Mucosa of gallbladder (tissue), 1 donor: ENCODE measurements around the gene TSPAN5. TPM values are rescaled to one million over a fixed set of nuclear protein-coding genes. Genes with fewer than 3 reads are reported as not detected.

Experiments
- DNase-seq: peaks from one replicate; pipeline ENCODE4 v3.0.0-alpha.2; 2020; ENCODE audit warnings: low spot score
- total RNA-seq: library from RNA; stranded (reverse); gene quantifications from one replicate; pipeline ENCODE4 v1.2.1, GENCODE V29; 2021
- donor health status: DM: no; HTN: no; CAD: no.

The TSPAN5 gene
- total RNA-seq, 1 donor from 2014 or later = 3.2 TPM

- no peak for DNase-seq
Measured at GRCh38 chr4:98673288-98673644, 14.9 kb upstream of the TSPAN5 start.

DNA sequence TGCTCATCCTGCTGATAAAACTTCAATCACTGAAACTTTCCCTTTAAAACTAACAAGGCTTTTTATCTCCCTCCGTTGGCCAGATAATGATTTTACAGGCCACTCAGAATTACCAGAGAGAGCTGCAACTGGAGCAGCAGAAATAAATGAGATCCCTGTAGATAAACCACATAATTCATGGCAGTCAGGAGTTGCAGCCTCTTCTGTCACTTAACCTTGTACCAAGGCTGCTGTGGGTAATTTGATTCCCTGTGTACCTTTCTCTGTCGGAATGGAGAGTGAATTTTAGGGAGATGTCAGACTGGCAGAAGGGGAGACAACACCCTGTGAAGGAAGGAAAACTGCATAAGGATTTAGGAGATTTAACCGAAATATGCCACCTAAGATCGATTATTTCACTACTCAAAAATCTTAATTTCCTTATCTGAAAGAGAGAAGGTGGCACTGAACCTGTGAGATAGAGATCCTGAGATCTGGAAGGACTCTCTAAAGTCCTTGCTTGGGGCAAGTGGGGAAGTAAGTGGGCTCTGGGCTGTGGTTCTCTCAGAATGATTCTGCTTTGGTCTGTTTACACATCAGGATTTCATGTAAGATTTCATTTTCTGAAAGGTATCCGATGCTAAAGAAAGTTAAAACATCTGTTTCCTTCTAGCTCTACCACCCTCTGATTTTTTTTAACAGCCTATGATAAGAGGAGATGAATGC lies 14.3 kb upstream of the TSPAN5 start:
- no peak for DNase-seq

- DNase-seq = no peak
Measured at GRCh38 chr4:98671131-98671530, 12.7 kb upstream of the TSPAN5 start.

DNA sequence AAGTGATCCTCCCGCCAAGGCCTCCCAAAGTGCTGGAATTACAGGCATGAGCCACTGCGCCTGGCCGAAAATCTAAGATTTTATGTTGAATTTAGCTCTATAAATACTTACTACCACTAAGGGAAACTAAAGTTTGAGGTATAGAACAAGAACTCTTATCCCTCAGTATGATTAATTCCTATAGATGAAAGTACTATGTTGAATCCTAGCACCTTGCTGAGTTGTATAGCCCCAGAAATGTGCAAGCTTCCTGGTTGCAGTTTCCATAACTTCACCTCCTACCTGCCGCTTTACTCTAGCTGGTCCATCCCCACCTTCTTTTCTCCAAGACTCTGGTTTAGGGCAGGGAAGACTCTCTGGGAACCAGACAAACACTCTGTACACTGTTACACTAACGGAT lies 11.8 kb upstream of the TSPAN5 start:
- no peak for DNase-seq

GRCh38 chr4:98669577-98669976 lies 11.2 kb upstream of the TSPAN5 start:
- no peak for DNase-seq

DNA sequence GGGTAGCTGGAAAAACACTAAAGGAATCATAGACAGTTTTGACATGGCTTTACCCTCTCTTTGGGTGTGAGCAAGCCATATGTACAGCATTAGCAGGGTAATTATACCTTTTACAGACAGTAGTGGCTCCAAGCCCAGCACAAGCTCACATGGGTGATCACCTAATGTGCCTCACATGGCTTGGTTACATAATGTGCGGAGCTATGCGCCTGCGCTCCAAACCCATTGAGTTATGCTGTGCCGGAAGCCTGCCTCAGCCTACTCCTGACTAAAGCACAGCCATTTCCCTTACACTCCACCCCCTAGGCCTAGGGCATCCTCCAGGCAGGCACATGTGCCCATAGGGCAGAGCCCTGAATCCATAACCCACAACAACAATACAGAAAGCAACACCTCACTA lies 6.5 kb upstream of the TSPAN5 start:
- no peak for DNase-seq

GRCh38 chr4:98663226-98664006 lies 5.0 kb upstream of the TSPAN5 start:
- DNase-seq = no peak

GRCh38 chr4:98662626-98663225 lies 4.3 kb upstream of the TSPAN5 start:
- no peak for DNase-seq

DNA sequence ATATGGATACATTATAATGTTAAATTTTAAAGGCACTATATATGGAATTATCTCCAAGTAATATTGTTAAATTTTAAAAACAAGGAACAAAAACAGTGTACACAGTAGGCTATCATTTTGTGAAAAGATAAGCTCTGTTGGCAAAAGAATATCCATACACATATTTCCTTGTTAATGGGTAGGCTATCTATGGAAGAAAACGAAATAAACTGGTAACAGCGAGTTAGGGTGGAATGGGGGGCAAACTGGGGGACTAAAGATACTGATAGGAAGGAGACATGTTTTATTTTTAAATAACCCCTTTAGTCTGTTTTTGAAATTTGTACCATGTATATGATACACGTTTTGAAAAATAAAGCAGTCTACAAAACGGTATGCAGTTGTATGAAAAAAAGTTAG lies 3.6 kb upstream of the TSPAN5 start:
- DNase-seq = no peak

DNA sequence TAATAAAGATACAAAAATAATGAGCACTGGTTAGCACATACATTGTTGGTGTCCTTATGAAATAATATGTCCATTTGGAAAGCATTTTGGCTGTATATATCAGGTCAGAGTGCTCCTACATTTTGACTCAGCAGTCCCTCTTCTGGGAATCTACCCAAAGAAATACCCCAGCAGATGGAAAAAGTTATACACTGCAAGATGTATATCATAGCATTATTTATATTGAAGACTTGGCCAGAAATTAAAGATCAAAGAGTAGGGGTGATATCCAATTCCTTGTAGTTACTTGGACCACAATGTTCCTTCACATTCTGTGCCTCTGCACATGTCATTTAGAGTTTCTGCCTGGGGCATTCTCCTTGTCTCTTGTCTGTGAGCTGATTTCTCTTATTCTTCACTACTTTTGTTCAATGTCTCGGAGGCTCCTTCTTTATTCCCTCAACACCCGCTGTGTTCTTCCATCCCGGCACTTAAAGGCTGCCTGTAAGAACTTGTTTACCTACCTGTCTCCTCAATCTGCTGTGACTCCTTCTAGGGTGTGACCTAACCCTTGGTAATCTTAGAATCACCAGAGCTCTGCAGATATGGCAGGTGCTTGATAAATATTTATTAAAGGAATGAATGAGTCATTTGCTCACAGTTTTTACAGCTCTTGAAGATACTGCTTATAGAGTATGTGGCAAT lies 3.1 kb upstream of the TSPAN5 start:
- no peak for DNase-seq

- DNase-seq = no peak
Measured at GRCh38 chr4:98659741-98660462, 1.5 kb upstream of the TSPAN5 start.

DNA sequence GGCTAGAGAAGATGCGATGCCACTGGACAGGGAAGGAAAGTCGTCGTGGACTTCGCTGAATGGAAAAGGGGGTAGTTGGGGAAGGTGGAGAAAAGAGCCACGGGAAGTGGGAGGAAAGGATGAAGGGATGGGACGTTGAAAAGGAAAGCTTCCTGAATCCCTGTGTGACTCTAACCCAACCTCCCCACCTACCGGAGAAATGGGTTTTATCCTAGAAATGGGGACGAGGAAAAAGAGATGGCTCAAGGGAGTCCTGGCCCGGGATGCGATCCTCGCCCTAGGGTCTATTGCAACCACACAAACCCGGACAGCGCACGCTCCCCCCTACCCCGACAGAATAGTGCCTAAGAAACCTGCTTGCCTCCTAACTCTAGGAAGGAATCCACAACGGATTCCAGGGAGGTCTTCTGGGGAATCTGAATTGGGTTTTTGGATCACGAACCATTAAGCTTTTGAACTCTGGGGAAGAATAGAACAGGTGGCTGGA lies 738 bp upstream of the TSPAN5 start:
- no peak for DNase-seq

- peak; percentile 15 for DNase-seq
Measured at GRCh38 chr4:98657531-98658286, 702 bp downstream of the TSPAN5 start.

DNA sequence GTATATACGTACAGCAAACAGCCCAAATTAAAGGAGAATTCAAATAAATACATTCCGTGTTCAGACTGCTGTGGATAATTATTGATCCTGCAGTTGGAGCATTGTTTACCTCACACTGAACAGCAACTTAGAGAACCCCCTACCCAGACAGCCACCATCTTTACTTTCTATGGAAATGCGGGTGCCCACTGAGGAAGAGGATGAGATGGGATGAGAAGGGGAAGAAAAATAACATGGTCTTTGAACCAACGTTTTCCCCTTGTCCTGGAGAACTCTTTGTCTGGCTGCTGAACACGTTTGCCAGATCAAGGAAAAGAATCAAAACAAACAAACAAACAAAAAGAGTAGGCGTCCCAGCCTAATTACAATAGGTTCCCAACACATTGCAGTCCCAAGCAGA lies 1.5 kb downstream of the TSPAN5 start:
- DNase-seq = no peak

DNA sequence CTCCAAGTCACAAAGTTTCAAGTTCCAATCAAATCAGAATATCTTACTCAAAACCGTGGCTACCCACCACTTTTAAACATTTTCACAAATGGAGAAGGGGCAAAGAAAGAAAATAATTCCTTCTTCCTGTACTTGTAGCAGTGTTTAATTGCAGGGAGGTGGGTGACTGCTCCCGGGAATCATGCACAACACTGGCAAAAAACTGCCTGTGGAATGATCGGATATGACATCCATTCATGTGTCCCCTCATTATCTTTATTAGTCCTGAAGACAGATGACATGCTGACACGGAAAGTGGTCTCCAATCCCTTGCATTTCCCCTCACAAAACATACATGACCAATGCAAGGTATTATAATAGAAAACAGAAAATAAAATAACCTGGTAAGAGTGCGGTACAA lies 2.0 kb downstream of the TSPAN5 start:
- DNase-seq = no peak

- no peak for DNase-seq
Measured at GRCh38 chr4:98653890-98654867, 4.2 kb downstream of the TSPAN5 start.

DNA sequence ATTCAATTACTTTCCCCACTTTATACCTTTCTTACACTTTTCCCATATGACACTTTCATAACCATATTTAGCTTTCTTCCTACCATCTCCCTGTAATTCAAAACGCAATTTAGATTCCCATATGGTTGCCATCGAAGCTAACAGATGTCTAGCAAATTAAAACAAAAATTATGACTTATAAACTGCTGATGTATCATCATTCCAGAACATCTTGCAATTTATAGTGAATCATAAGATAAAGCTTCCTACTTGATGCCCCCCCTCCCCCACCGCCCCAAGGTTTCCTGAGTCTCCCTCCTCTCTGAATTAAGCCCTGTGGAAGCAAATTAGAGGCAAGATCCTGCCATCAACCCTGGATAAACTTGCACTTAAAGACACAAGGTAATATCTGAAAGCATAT lies 5.4 kb downstream of the TSPAN5 start:
- no peak for DNase-seq

- no peak for DNase-seq
Measured at GRCh38 chr4:98648602-98649001, 9.8 kb downstream of the TSPAN5 start.

DNA sequence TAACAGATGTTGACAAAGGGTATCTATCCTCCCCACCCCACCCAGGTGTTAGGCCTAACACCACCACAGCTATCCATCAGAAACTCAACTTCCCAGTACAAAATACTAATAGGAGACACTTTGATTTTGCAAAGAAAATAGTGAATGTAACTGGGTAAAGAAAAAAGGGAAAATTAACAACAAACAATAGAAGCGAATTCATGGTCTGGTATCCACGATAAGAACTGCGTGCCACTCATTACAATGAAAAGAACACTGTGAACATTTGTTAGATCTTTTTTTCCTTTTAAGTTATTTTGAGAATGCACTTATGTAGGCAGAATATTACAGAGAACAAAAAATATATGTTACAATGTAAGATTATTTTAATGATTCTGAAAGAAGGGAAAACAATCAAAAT lies 12.0 kb downstream of the TSPAN5 start:
- DNase-seq = no peak

- no peak for DNase-seq
Measured at GRCh38 chr4:98645527-98645926, 12.9 kb downstream of the TSPAN5 start.
